ENCODE measurements around the gene PCNX3. TPM values are rescaled to one million over a fixed set of nuclear protein-coding genes. Genes with fewer than 3 reads are reported as not detected.
A peak's percentile ranks its signal among the peaks of the same experiment; 100 is the strongest.

The PCNX3 gene
- total and polyA plus RNA-seq, 2 of the 13 experiments (the other 11 are each of a cell fraction or from before 2014, with no cell fraction given), result 16.2 to 23.0 TPM

DNA sequence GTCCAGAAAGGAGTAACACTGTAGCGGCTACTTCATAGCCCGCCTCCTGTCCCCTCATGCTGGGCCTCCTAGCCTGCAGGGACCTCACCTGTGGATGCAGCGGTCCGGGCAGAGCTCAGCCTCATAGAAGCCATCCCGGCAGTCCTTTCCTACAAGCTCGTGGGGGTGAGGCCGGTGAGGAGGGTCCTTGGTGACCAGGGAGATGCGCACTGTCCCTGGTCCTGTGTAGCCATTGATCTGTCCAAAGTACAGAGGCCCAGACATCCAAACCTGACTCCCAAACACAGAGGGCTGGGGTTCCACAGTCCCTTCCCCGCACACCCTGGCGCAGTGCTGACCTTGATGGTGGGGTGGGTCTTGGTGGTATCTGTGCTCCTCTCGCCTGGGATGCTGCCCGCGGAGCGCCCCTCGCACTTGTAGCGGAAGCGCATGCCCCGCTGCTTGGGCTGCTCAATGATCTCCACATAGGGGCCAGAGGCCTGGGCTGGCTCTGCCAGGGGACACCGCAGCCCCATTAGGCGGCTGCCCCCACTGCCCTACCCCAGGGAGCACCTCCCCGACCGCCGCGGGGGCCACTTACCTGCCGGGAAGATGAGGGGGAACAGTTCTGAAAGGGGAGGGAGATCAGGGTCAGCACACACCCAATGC lies 46.1 kb downstream of the PCNX3 start (continued):
- TF ChIP-seq ZFP91 (CRISPR knock-in tag; IDR thresholded peaks at IDR 0.05; ENCODE audit: borderline replicate concordance) (peak; percentile 69; the same call in 1 of the 2 replicates), MEF2D (CRISPR knock-in tag; IDR thresholded peaks at IDR 0.05) (peak; percentile 44), AGO2 (optimal IDR thresholded peaks at IDR 0.05; ENCODE audit: low read depth, low read length) (peak; percentile 47), HNF4G (IDR thresholded peaks at IDR 0.05; ENCODE audit: borderline replicate concordance, low read depth, low read length) (no peak), HNF4G (CRISPR knock-in tag; IDR thresholded peaks at IDR 0.05; ENCODE audit: borderline replicate concordance, low read depth) (peak; percentile 20; the same call in 1 of the 2 replicates), NRL (CRISPR knock-in tag; IDR thresholded peaks at IDR 0.05; ENCODE audit: borderline replicate concordance) (peak; percentile 74), ZNF3 (CRISPR knock-in tag; IDR thresholded peaks at IDR 0.05) (no peak), POLR2A (IDR thresholded peaks at IDR 0.05; ENCODE audit: insufficient read depth in 1 of 2, low read depth in 2 of 2, low read length in 2 of 2) (peak in 1 of 2 experiments; percentile 39; a peak in 1 of 4 replicates), NAIF1 (CRISPR knock-in tag; IDR thresholded peaks at IDR 0.05; ENCODE audit: borderline replicate concordance) (0 out of 2 replicates have a peak, but pooled peaks have one; percentile 38), ZBTB7B (CRISPR knock-in tag; IDR thresholded peaks at IDR 0.05) (peak; percentile 59; the same call in 1 of the 2 replicates), ZNF530 (CRISPR knock-in tag; IDR thresholded peaks at IDR 0.05; ENCODE audit: low read depth) (no peak), RBFOX2 (IDR thresholded peaks at IDR 0.05; ENCODE audit: low read depth, low read length) (peak; percentile 22; the same call in 1 of the 2 replicates), TBX2 (CRISPR knock-in tag; IDR thresholded peaks at IDR 0.05; ENCODE audit: borderline replicate concordance) (0 out of 2 replicates have a peak, but pooled peaks have one; percentile 12), HNF4A (CRISPR knock-in tag; IDR thresholded peaks at IDR 0.05) (peak; percentile 77), HOXA9 (CRISPR knock-in tag; IDR thresholded peaks at IDR 0.05; ENCODE audit: borderline replicate concordance) (0 out of 2 replicates have a peak, but pooled peaks have one; percentile 63), KLF9 (CRISPR knock-in tag; IDR thresholded peaks at IDR 0.05; ENCODE audit: low read depth) (no peak), ZNF296 (CRISPR knock-in tag; conservative IDR thresholded peaks at IDR 0.05) (0 out of 2 replicates have a peak, but pooled peaks have one; percentile 34), HOXA3 (CRISPR knock-in tag; IDR thresholded peaks at IDR 0.05) (peak; percentile 68), ZNF276 (CRISPR knock-in tag; IDR thresholded peaks at IDR 0.05; ENCODE audit: low read depth) (no peak)
- TF ChIP-seq, protein P1, sequence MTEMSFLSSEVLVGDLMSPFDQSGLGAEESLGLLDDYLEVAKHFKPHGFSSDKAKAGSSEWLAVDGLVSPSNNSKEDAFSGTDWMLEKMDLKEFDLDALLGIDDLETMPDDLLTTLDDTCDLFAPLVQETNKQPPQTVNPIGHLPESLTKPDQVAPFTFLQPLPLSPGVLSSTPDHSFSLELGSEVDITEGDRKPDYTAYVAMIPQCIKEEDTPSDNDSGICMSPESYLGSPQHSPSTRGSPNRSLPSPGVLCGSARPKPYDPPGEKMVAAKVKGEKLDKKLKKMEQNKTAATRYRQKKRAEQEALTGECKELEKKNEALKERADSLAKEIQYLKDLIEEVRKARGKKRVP (CRISPR knock-in tag; IDR thresholded peaks at IDR 0.05), result no peak
- TF ChIP-seq, protein P2, sequence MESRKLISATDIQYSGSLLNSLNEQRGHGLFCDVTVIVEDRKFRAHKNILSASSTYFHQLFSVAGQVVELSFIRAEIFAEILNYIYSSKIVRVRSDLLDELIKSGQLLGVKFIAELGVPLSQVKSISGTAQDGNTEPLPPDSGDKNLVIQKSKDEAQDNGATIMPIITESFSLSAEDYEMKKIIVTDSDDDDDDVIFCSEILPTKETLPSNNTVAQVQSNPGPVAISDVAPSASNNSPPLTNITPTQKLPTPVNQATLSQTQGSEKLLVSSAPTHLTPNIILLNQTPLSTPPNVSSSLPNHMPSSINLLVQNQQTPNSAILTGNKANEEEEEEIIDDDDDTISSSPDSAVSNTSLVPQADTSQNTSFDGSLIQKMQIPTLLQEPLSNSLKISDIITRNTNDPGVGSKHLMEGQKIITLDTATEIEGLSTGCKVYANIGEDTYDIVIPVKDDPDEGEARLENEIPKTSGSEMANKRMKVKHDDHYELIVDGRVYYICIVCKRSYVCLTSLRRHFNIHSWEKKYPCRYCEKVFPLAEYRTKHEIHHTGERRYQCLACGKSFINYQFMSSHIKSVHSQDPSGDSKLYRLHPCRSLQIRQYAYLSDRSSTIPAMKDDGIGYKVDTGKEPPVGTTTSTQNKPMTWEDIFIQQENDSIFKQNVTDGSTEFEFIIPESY (CRISPR knock-in tag; IDR thresholded peaks at IDR 0.05), result peak; percentile 82
